Measurements from ENCODE around the gene DSCAML1.

DSCAML1 gene

GRCh38 chr11:117426941-117427340 is 370.1 kb downstream of the DSCAML1 start:
- H3K27ac ChIP-seq = no peak overlapping the region
- no peak for TF ChIP-seq CTCF (conservative IDR thresholded peaks at IDR 0.05)

- H3K27ac ChIP-seq = no peak overlapping the region
- peak; percentile 99 for TF ChIP-seq CTCF (conservative IDR thresholded peaks at IDR 0.05)
Observed at GRCh38 chr11:117426297-117426685, 370.7 kb downstream of the DSCAML1 start.

- H3K27ac ChIP-seq = no peak overlapping the region
- no peak for TF ChIP-seq CTCF (conservative IDR thresholded peaks at IDR 0.05)
Observed at GRCh38 chr11:117425679-117426296, 371.2 kb downstream of the DSCAML1 start.

- no peak overlapping the region for H3K27ac ChIP-seq
- no peak for TF ChIP-seq CTCF (conservative IDR thresholded peaks at IDR 0.05)
Observed at GRCh38 chr11:117424781-117425180, 372.2 kb downstream of the DSCAML1 start.

- TF ChIP-seq CTCF (conservative IDR thresholded peaks at IDR 0.05) = no peak
Observed at GRCh38 chr11:117423046-117423575, 373.9 kb downstream of the DSCAML1 start.

GRCh38 chr11:117421476-117421875 is 375.5 kb downstream of the DSCAML1 start:
- no peak for TF ChIP-seq CTCF (conservative IDR thresholded peaks at IDR 0.05)
- H3K27ac ChIP-seq = no peak overlapping the region

More at GRCh38 chr11:117423046-117423575, 373.9 kb downstream of the DSCAML1 start:
- no peak overlapping the region for H3K27ac ChIP-seq

- TF ChIP-seq CTCF (conservative IDR thresholded peaks at IDR 0.05) = no peak
- H3K27ac ChIP-seq = no peak overlapping the region
Observed at GRCh38 chr11:117421041-117421440, 376.0 kb downstream of the DSCAML1 start.

Measured in VCaP (cell line).